ENCODE results near the gene AGPAT1.
"Not testable (repeated sequence)": the region's sequence is repeated elsewhere in the genome, so short reads cannot be mapped to it uniquely, and the experiment has no call there.

The AGPAT1 gene

GRCh38 chr6:32213649-32214048, 37.8 kb upstream of the AGPAT1 start:
- H3K4me3 ChIP-seq (ENCODE audit: low read length), result no peak overlapping the region
- H3K4me1 ChIP-seq (ENCODE audit: control insufficient read depth, insufficient read depth, low read length), result no peaks in the 10 kb centered on the region
- no peak for DNase-seq (ENCODE audit: low read depth)
- no peaks in the 10 kb centered on the region for H3K9me3 ChIP-seq (ENCODE audit: control insufficient read depth, low read length)
- peaks cover 26% of the 10 kb centered on the region for H3K27me3 ChIP-seq (replicated peaks; ENCODE audit: control insufficient read depth, insufficient read depth, low read length)
- H3K36me3 ChIP-seq (ENCODE audit: control insufficient read depth, insufficient read depth, low read length, severe bottlenecking), result no peaks in the 10 kb centered on the region
- no peak overlapping the region for H3K9ac ChIP-seq (ENCODE audit: low read length)

- DNase-seq (ENCODE audit: low read depth), result no peak
- no peaks in the 10 kb centered on the region for H3K4me1 ChIP-seq (ENCODE audit: control insufficient read depth, insufficient read depth, low read length)
- H3K9ac ChIP-seq (ENCODE audit: low read length), result no peak overlapping the region
- H3K9me3 ChIP-seq (ENCODE audit: control insufficient read depth, low read length), result no peaks in the 10 kb centered on the region
- no peak overlapping the region for H3K4me3 ChIP-seq (ENCODE audit: low read length)
- H3K27me3 ChIP-seq (replicated peaks; ENCODE audit: control insufficient read depth, insufficient read depth, low read length), result peaks cover 19% of the 10 kb centered on the region
- H3K36me3 ChIP-seq (ENCODE audit: control insufficient read depth, insufficient read depth, low read length, severe bottlenecking), result no peaks in the 10 kb centered on the region
Observed at GRCh38 chr6:32212076-32212760, 36.3 kb upstream of the AGPAT1 start.

GRCh38 chr6:32211432-32211831, 35.5 kb upstream of the AGPAT1 start:
- not testable (repeated sequence) for H3K9me3 ChIP-seq (ENCODE audit: control insufficient read depth, low read length); H3K4me1 ChIP-seq (ENCODE audit: control insufficient read depth, insufficient read depth, low read length); H3K36me3 ChIP-seq (ENCODE audit: control insufficient read depth, insufficient read depth, low read length, severe bottlenecking); H3K9ac ChIP-seq (ENCODE audit: low read length); DNase-seq (ENCODE audit: low read depth); H3K4me3 ChIP-seq (ENCODE audit: low read length)
- H3K27me3 ChIP-seq (replicated peaks; ENCODE audit: control insufficient read depth, insufficient read depth, low read length), result peaks cover 19% of the 10 kb centered on the region

- no peak overlapping the region for H3K9ac ChIP-seq (ENCODE audit: low read length)
- H3K27me3 ChIP-seq (replicated peaks; ENCODE audit: control insufficient read depth, insufficient read depth, low read length), result peaks cover 15% of the 10 kb centered on the region
- DNase-seq (ENCODE audit: low read depth), result no peak
- H3K36me3 ChIP-seq (ENCODE audit: control insufficient read depth, insufficient read depth, low read length, severe bottlenecking), result no peaks in the 10 kb centered on the region
- no peak overlapping the region for H3K4me3 ChIP-seq (ENCODE audit: low read length)
- H3K4me1 ChIP-seq (ENCODE audit: control insufficient read depth, insufficient read depth, low read length), result no peaks in the 10 kb centered on the region
- H3K9me3 ChIP-seq (ENCODE audit: control insufficient read depth, low read length), result no peaks in the 10 kb centered on the region
Observed at GRCh38 chr6:32210191-32210601, 34.3 kb upstream of the AGPAT1 start.

- peaks cover 16% of the 10 kb centered on the region for H3K27me3 ChIP-seq (replicated peaks; ENCODE audit: control insufficient read depth, insufficient read depth, low read length)
- no peaks in the 10 kb centered on the region for H3K9me3 ChIP-seq (ENCODE audit: control insufficient read depth, low read length)
- no peak overlapping the region for H3K4me3 ChIP-seq (ENCODE audit: low read length)
- DNase-seq (ENCODE audit: low read depth), result no peak
- H3K36me3 ChIP-seq (ENCODE audit: control insufficient read depth, insufficient read depth, low read length, severe bottlenecking), result no peaks in the 10 kb centered on the region
- no peaks in the 10 kb centered on the region for H3K4me1 ChIP-seq (ENCODE audit: control insufficient read depth, insufficient read depth, low read length)
- no peak overlapping the region for H3K9ac ChIP-seq (ENCODE audit: low read length)
Observed at GRCh38 chr6:32208996-32209395, 33.1 kb upstream of the AGPAT1 start.

- no peak for DNase-seq (ENCODE audit: low read depth)
- Histone ChIP-seq H3K9me3 (ENCODE audit: control insufficient read depth, low read length) (no peaks in the 10 kb centered on the region), H3K36me3 (ENCODE audit: control insufficient read depth, insufficient read depth, low read length, severe bottlenecking) (no peaks in the 10 kb centered on the region), H3K4me1 (ENCODE audit: control insufficient read depth, insufficient read depth, low read length) (peaks cover 3% of the 10 kb centered on the region), H3K4me3 (ENCODE audit: low read length) (no peak overlapping the region), H3K9ac (ENCODE audit: low read length) (no peak overlapping the region), H3K27me3 (replicated peaks; ENCODE audit: control insufficient read depth, insufficient read depth, low read length) (peaks cover 22% of the 10 kb centered on the region)
Observed at GRCh38 chr6:32204268-32204715, 28.4 kb upstream of the AGPAT1 start.

GRCh38 chr6:32203426-32204267, 27.8 kb upstream of the AGPAT1 start:
- H3K27me3 ChIP-seq (replicated peaks; ENCODE audit: control insufficient read depth, insufficient read depth, low read length), result peaks cover 16% of the 10 kb centered on the region
- no peaks in the 10 kb centered on the region for H3K9me3 ChIP-seq (ENCODE audit: control insufficient read depth, low read length)
- no peak for DNase-seq (ENCODE audit: low read depth)
- no peak overlapping the region for H3K9ac ChIP-seq (ENCODE audit: low read length)
- H3K36me3 ChIP-seq (ENCODE audit: control insufficient read depth, insufficient read depth, low read length, severe bottlenecking), result no peaks in the 10 kb centered on the region
- no peak overlapping the region for H3K4me3 ChIP-seq (ENCODE audit: low read length)
- H3K4me1 ChIP-seq (ENCODE audit: control insufficient read depth, insufficient read depth, low read length), result peaks cover 3% of the 10 kb centered on the region

- DNase-seq (ENCODE audit: low read depth), result no peak
- H3K36me3 ChIP-seq (ENCODE audit: control insufficient read depth, insufficient read depth, low read length, severe bottlenecking), result no peaks in the 10 kb centered on the region
Observed at GRCh38 chr6:32202186-32202585, 26.3 kb upstream of the AGPAT1 start.

GRCh38 chr6:32200711-32201475, 25.0 kb upstream of the AGPAT1 start:
- no peak overlapping the region for H3K4me3 ChIP-seq (ENCODE audit: low read length)
- H3K36me3 ChIP-seq (ENCODE audit: control insufficient read depth, insufficient read depth, low read length, severe bottlenecking), result no peaks in the 10 kb centered on the region
- no peak for DNase-seq (ENCODE audit: low read depth)
- no peaks in the 10 kb centered on the region for H3K9me3 ChIP-seq (ENCODE audit: control insufficient read depth, low read length)
- H3K27me3 ChIP-seq (replicated peaks; ENCODE audit: control insufficient read depth, insufficient read depth, low read length), result peaks cover 13% of the 10 kb centered on the region
- H3K4me1 ChIP-seq (ENCODE audit: control insufficient read depth, insufficient read depth, low read length), result peaks cover 13% of the 10 kb centered on the region
- no peak overlapping the region for H3K9ac ChIP-seq (ENCODE audit: low read length)

More at GRCh38 chr6:32202186-32202585, 26.3 kb upstream of the AGPAT1 start:
- no peak overlapping the region for H3K4me3 ChIP-seq (ENCODE audit: low read length)
- H3K9me3 ChIP-seq (ENCODE audit: control insufficient read depth, low read length), result no peaks in the 10 kb centered on the region
- H3K9ac ChIP-seq (ENCODE audit: low read length), result no peak overlapping the region
- H3K4me1 ChIP-seq (ENCODE audit: control insufficient read depth, insufficient read depth, low read length), result peaks cover 7% of the 10 kb centered on the region
- H3K27me3 ChIP-seq (replicated peaks; ENCODE audit: control insufficient read depth, insufficient read depth, low read length), result peaks cover 13% of the 10 kb centered on the region

GRCh38 chr6:32198866-32199265, 23.0 kb upstream of the AGPAT1 start:
- no peak for DNase-seq (ENCODE audit: low read depth)

GRCh38 chr6:32198345-32198696, 22.4 kb upstream of the AGPAT1 start:
- H3K36me3 ChIP-seq (ENCODE audit: control insufficient read depth, insufficient read depth, low read length, severe bottlenecking), result no peaks in the 10 kb centered on the region
- peaks cover 23% of the 10 kb centered on the region for H3K4me1 ChIP-seq (ENCODE audit: control insufficient read depth, insufficient read depth, low read length)
- no peaks in the 10 kb centered on the region for H3K9me3 ChIP-seq (ENCODE audit: control insufficient read depth, low read length)
- no peak for DNase-seq (ENCODE audit: low read depth)
- peaks cover 6% of the 10 kb centered on the region for H3K27me3 ChIP-seq (replicated peaks; ENCODE audit: control insufficient read depth, insufficient read depth, low read length)
- no peak overlapping the region for H3K9ac ChIP-seq (ENCODE audit: low read length)
- no peak overlapping the region for H3K4me3 ChIP-seq (ENCODE audit: low read length)

More at GRCh38 chr6:32198866-32199265, 23.0 kb upstream of the AGPAT1 start:
- no peak overlapping the region for H3K9ac ChIP-seq (ENCODE audit: low read length)
- H3K4me1 ChIP-seq (ENCODE audit: control insufficient read depth, insufficient read depth, low read length), result peaks cover 23% of the 10 kb centered on the region
- H3K36me3 ChIP-seq (ENCODE audit: control insufficient read depth, insufficient read depth, low read length, severe bottlenecking), result no peaks in the 10 kb centered on the region
- peaks cover 6% of the 10 kb centered on the region for H3K27me3 ChIP-seq (replicated peaks; ENCODE audit: control insufficient read depth, insufficient read depth, low read length)
- no peaks in the 10 kb centered on the region for H3K9me3 ChIP-seq (ENCODE audit: control insufficient read depth, low read length)
- H3K4me3 ChIP-seq (ENCODE audit: low read length), result no peak overlapping the region
